HG02943 (cell line): Measurements from ENCODE around the gene MGRN1.

Experiments
- ATAC-seq: cut with Tn5 transposase; IDR thresholded peaks from one replicate; pipeline ENCODE4 v1.9.1; 2021; ENCODE audit warnings: mild to moderate bottlenecking, low read depth, moderate library complexity; ENCODE audit not compliant: unreplicated experiment

The MGRN1 gene

GRCh38 chr16:4618645-4619418, 5.8 kb upstream of the MGRN1 start:
- no peak for ATAC-seq

DNA sequence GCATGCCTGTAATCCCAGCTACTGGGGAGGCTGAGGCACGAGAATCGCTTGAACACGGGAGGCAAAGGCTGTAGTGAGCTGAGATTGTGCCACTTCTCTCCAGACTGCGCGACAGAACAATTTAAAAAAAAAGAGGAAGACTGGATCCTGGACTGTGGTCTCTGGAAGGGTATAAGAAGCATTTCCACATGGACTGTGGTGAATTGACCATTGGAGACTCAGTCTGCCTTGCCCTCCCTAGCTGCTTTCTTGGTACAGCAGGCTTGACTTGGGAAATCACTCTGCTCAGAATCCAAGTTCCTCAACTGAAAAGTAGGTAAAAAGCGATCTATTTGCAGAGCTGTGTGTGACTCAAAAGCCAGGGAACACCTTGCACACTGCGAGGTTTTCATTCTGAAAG, 1.0 kb upstream of the MGRN1 start:
- no peak for ATAC-seq

DNA sequence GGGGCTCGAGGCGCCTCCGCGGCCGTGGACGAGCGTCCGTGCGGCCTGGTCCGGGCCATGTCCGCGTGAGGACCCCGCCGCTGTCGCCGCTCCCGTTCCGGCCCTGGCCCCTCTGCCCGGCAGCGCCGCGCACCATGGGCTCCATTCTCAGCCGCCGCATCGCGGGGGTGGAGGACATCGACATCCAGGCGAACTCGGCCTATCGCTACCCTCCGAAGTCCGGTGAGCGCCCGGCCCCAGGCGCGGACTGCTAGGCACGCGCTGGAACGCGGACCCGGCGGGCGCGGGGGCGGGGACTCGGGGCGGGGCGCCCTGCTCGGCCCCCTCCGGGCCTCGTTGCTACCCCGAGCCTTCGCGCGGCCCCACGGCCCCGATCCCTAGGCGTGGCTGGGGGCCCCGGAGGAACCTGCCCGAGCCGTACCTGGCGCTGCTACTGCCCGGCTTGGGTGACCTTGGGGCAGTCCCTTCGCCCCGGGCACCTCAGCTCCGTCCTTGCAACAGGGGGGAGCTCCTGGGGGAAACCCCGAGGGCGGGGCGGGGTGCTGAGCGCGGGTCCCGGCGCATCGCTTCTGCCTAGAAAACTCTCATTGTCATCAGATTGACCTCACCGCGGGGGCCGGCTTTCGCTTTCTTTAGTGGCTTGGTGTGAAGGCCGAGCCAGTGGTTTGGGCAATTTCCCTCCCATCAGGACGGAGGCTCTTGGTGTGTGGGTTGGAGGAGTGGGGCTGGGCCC, 367 bp downstream of the MGRN1 start:
- ATAC-seq: peak; percentile 75

GRCh38 chr16:4625560-4626159, 1.0 kb downstream of the MGRN1 start:
- ATAC-seq: no peak

- ATAC-seq: no peak
Measured at GRCh38 chr16:4626396-4626795, 1.8 kb downstream of the MGRN1 start.

- ATAC-seq: no peak
Measured at GRCh38 chr16:4628283-4628682, 3.7 kb downstream of the MGRN1 start.

DNA sequence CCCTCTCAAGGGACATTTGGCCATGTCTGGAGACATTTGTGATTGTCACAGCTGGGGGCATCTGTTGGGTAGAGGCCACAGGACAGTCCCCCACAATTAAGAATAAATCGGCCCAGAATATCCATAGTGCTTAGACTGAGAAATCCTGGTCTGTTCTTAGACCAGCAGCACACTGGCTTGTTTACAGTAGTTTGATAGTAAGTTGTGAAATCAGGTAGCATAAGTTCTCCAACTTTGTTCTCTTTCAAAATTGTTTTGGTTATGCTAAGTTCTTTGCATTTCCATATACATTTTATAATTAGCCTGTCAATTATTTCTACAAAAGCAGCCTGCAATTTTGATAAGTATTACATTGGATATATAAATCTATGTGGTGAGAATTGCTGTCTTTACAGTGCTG, 6.8 kb downstream of the MGRN1 start:
- ATAC-seq: no peak

- ATAC-seq: no peak
Measured at GRCh38 chr16:4633910-4634635, 9.4 kb downstream of the MGRN1 start.

DNA sequence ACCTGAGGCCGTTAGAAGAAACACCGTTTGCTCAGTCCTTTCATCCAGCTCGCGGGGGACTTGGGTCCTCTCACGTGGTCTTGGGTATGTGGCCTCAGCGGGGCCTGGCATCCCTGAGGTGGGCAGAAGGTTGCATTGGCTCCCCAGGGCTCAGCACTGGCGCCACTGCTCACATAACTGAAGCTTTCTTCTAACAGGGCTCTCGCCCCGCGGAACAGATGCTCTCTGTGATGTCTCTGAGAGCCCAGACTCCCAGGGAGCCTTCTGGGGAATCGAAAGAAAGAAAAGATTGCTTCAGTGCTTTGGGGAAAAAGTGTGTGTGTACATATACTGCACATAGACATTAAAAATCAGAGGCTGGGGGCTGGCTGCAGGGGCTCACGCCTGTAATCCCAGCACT, 10.1 kb downstream of the MGRN1 start:
- no peak for ATAC-seq

- no peak for ATAC-seq
Measured at GRCh38 chr16:4636196-4636595, 11.6 kb downstream of the MGRN1 start.

DNA sequence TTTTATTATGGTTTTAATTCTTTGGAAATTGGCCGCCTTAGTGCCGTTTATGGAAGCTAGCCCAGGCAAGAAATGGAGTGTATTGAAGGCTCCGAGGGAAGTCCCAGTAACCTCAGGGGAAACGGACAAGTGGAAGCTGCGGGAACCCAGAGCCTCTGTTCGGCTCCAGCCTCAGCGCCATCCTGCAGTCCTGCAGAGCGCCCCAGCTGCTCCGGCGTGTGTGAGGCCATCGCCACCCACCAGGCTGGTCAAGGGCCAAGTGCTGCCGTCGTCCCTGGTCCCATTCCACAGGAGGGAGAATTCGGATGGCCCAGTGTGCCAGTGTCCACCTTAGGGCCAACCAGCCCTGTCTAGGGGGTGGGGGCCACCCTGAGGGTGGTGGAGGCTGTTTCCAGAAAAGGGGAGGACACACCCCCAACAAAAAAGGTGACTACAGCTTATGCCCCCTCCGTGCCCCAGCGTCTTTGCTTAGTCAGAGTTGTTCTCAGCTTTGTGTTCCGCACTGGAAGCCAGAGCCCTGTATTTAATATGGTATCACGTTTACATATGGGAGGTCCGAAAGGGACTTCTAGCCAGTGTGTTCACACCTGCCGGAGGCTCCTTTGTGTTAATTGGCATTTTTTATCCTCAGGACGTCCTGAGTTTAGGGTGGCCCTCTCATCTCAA, 13.0 kb downstream of the MGRN1 start:
- ATAC-seq: no peak

DNA sequence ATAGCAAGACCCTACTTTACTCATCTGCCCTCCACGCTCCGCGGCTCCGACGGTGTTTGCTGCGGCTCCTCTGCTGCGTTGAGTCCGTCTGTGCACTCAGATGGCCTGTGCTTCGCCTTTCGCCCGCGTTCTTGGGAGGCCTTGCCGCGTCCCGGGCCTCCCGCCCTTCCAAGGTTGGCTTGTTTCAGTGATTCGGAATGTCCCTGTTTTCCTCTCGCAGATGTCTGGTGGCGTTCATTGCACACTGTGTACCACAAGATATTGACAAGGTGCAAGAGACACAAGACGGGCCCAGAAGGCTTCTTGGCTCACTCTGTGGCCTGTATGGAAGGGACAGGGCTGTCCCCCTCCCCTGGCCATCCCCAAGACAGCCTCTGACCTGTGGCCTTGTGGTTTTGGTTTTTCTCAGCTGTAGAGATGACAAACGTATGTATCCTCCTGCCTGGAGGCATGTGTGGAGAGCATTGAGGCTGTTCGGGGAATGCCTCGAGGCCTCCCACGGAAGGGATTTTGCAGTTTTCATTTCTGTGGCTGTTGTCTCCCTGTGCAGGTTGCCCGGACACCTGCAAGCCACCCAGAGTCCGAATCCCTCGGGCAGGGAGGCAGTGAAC, 15.4 kb downstream of the MGRN1 start:
- ATAC-seq: no peak

- no peak for ATAC-seq
Measured at GRCh38 chr16:4640572-4641305, 16.1 kb downstream of the MGRN1 start.

DNA sequence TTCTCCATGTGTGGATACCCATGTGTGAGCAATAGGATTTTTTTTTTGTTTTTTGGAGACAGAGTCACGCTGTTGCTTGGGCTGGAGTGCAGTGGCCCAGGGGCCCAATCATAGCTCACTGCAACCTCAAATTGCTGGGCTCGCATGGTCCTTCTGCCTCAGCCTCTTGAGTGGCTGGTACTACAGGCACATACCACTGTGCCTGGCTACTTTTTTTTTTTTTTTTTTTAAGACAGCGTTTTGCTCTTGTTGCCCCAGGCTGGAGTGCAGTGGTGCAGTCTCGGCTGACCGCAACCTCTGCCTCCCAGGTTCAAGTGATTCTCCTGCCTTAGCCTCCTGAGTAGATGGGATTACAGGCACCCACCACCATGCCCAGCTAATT, 16.7 kb downstream of the MGRN1 start:
- no peak for ATAC-seq

DNA sequence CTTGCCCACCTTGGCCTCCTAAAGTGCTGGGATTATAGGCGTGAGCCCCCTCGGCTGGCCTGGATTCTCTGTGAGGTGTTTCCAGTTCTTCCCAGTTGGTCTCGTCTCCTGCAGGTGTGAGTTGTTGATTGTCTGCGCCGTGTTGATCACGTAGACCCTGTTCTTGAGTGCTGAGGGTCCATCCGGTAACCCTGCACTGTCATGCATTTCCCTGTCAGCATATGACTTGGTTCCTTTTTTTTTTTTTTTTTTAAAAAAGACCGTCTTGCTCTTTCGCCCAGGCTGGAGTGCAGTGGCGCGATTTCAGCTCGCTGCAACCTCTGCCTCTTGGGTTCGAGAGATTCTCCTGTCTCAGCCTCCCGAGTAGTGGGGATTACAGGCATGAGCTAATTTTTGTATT, 17.3 kb downstream of the MGRN1 start:
- ATAC-seq: no peak

DNA sequence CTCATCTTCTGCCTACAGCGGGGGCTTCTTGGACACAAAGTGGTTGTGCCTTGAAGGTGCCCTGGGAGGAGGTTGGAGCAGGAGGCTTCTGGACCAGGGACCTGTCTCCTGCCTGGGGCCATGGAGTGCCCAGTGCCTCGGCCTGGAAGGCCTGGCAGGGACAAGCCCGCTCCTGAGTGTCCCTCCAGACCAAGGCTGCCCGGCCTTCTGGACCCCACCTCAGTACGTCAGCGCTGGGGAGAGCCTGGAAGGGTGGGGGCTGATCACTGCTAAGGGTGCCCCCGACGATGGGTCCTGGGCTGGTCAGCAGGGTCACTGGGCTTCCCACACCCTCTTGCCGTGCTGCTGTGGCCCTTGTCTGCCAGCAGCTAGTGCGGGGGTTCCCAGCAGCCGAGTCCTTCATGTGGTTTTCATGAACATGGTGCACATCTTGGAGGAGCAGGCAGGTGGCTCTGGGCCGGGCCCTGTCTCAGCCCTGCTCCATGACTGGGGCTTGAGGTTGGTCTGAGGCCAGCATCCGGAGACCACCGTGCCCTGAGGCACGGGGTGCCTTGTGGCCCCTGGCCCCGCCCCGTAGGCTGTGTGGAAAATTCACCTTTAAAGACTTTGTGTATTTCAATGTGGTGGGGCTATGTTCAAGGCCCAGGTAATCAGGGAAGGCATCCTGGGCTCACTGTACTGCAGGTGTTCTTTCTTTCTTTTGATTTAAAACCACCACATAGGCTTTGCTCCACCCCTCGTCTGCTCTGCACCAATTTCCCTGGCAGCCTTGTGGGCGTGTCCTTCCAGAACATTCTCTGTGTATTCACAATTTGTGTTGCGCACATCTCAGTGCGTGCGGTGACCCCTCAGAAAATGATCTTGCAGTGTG, 22.4 kb downstream of the MGRN1 start:
- no peak for ATAC-seq

DNA sequence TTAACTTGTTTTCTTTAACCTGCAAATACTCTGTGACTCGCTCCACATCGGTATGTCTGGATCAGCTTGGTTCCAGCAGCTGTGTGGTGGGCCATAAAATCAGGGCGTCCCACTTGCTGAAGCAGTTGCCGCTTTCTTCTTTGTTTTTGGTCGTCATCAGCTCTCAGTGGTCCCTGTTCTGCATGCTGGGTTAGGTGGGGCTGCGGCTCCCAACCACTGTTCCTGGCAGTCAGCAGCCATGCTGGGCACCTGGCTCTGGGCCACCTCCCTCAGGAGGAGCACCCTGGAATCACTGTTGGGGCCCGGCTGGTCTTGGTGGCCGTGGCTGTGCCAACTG, 23.0 kb downstream of the MGRN1 start:
- ATAC-seq: no peak

DNA sequence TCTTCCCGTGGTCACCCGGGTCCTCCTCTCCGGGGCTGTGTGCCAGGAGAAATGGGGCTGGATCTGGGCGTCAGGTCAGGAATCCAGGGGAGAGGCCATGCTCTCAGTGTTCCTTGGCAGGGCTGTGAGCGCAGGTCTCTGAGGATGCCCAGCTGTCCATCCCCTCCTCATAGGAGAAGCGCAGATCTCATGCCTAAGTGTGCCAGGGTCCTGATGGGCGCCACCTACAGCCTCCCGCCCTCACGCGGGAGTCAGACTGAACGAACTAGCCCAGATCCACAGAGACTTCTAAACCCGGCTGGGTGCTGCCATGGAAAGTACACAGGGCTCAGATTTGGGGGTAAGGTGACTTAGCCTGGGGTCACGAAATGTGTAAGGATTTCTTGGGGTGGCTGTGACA, 24.3 kb downstream of the MGRN1 start:
- no peak for ATAC-seq
